Measurements from ENCODE around the gene SYNGR2. TPM values are rescaled to one million over a fixed set of nuclear protein-coding genes. Genes with fewer than 3 reads are reported as not detected.

The SYNGR2 gene, protein sequence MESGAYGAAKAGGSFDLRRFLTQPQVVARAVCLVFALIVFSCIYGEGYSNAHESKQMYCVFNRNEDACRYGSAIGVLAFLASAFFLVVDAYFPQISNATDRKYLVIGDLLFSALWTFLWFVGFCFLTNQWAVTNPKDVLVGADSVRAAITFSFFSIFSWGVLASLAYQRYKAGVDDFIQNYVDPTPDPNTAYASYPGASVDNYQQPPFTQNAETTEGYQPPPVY
- 100 to 1,000 TPM; 133 to 284 TPM for total RNA-seq

- H3K36me3 ChIP-seq = peaks cover 0 to 6% of the 10 kb centered on the region in 2 donors
- H3K27ac ChIP-seq = peak within 1 kb of the TSS; percentile 91 to 95
- DNase-seq (ENCODE audit: low spot score) = peak; percentile 82
- H3K9me3 ChIP-seq = no peaks in the 10 kb centered on the region
- H3K4me3 ChIP-seq = peak within 1 kb of the TSS; percentile 85 to 97
- peaks cover 16% of the 10 kb centered on the region for H3K4me1 ChIP-seq (replicated peaks)
- WGBS = 0% methylated on average over 58 of the region's 84 CpGs
- H3K27me3 ChIP-seq (replicated peaks; ENCODE audit: insufficient read depth) = no peaks in the 10 kb centered on the region
- peak; percentile 95 for TF ChIP-seq POLR2A (IDR thresholded peaks at IDR 0.05)
- TF ChIP-seq, protein P1, sequence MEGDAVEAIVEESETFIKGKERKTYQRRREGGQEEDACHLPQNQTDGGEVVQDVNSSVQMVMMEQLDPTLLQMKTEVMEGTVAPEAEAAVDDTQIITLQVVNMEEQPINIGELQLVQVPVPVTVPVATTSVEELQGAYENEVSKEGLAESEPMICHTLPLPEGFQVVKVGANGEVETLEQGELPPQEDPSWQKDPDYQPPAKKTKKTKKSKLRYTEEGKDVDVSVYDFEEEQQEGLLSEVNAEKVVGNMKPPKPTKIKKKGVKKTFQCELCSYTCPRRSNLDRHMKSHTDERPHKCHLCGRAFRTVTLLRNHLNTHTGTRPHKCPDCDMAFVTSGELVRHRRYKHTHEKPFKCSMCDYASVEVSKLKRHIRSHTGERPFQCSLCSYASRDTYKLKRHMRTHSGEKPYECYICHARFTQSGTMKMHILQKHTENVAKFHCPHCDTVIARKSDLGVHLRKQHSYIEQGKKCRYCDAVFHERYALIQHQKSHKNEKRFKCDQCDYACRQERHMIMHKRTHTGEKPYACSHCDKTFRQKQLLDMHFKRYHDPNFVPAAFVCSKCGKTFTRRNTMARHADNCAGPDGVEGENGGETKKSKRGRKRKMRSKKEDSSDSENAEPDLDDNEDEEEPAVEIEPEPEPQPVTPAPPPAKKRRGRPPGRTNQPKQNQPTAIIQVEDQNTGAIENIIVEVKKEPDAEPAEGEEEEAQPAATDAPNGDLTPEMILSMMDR (IDR thresholded peaks at IDR 0.05) = no peak
- intact Hi-C loops (cut with DNase I) = no loop called here
Measured at GRCh38 chr17:78168242-78168902, at the start of gene SYNGR2. Gene SYNGR2 (plus strand): TSS chr17:78168581. CDS start chr17:78168617, 36 bp downstream.

DNA sequence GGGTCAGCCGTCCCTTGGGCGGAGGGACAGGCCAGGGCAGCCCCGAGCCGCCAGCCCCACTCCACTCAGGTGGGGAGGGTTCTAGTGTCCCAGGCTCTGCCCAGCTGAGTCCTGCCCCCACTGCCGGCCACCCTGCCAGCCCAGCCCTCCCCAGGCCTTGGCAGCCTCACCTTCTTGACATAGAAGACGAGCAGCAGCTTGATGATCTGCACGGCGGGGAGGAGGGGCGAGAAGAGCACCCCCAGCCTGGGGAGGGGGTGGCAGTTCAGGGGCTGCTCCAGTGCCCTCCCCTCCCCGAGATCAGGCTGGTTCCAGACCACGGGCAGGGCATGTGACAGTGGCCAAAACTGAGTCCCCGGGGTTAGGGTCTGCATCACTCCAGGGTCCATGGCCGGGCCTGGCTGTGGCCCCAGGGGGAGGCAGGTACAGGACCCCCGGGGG, 49.6 kb upstream of the SYNGR2 start:
- TF ChIP-seq, protein P1 (IDR thresholded peaks at IDR 0.05) = no peak
- TF ChIP-seq POLR2AphosphoS5 (IDR thresholded peaks at IDR 0.05) (no peak), POLR2A (IDR thresholded peaks at IDR 0.05) (no peak)
- no peaks in the 10 kb centered on the region for H3K27me3 ChIP-seq (replicated peaks; ENCODE audit: insufficient read depth)
- no peaks in the 10 kb centered on the region for H3K9me3 ChIP-seq
- intact Hi-C loops (cut with DNase I) = no loop called here
- peak overlapping the region in 1 of 2 donors; percentile 62 for H3K27ac ChIP-seq
- no peak overlapping the region for H3K4me3 ChIP-seq
- 80% methylated on average over 10 of the region's 14 CpGs for WGBS
- no peaks in the 10 kb centered on the region for H3K36me3 ChIP-seq
- no peak for DNase-seq (ENCODE audit: low spot score)
- H3K4me1 ChIP-seq (replicated peaks) = peaks cover 21% of the 10 kb centered on the region

DNA sequence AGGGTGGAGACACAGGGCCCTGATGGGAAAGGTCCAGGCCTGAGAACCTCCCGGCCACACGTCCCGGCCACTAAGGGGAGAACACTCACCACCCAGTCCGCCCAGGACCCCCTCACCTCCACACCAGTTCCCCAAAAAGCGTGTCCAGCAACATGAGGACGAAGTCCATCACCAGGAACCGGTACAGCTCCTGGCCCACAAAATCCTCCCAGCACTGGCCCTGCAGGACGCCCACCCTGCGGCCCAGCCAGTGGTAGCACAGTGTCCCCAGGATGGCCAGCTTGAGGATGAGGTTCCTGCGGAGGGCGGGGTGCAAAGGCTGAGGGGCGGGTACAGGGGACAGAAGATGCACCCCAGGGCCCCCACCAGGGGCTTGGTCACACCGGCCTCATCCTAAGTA, 47.8 kb upstream of the SYNGR2 start:
- H3K36me3 ChIP-seq = no peaks in the 10 kb centered on the region
- intact Hi-C loops (cut with DNase I) = no loop called here
- H3K9me3 ChIP-seq = no peaks in the 10 kb centered on the region
- DNase-seq (ENCODE audit: low spot score) = no peak
- peak overlapping the region in 1 of 2 donors; percentile 53 for H3K27ac ChIP-seq
- H3K4me1 ChIP-seq (replicated peaks) = peaks cover 7% of the 10 kb centered on the region
- TF ChIP-seq POLR2A (IDR thresholded peaks at IDR 0.05) = no peak
- TF ChIP-seq, protein P1 (IDR thresholded peaks at IDR 0.05) = no peak
- TF ChIP-seq POLR2AphosphoS5 (IDR thresholded peaks at IDR 0.05) = no peak
- WGBS = 97% methylated on average over 13 of the region's 13 CpGs
- no peaks in the 10 kb centered on the region for H3K27me3 ChIP-seq (replicated peaks; ENCODE audit: insufficient read depth)
- no peak overlapping the region for H3K4me3 ChIP-seq

GRCh38 chr17:78120971-78121800, 47.2 kb upstream of the SYNGR2 start:
- TF ChIP-seq POLR2AphosphoS5 (IDR thresholded peaks at IDR 0.05) = no peak
- TF ChIP-seq, protein P1 (IDR thresholded peaks at IDR 0.05) = no peak
- no peak for TF ChIP-seq POLR2A (IDR thresholded peaks at IDR 0.05)
- H3K4me1 ChIP-seq (replicated peaks) = peaks cover 7% of the 10 kb centered on the region
- no peaks in the 10 kb centered on the region for H3K36me3 ChIP-seq
- H3K4me3 ChIP-seq = no peak overlapping the region
- 76% methylated on average over 29 of the region's 35 CpGs for WGBS
- DNase-seq (ENCODE audit: low spot score) = no peak
- no peaks in the 10 kb centered on the region for H3K9me3 ChIP-seq
- peak overlapping the region in 1 of 2 donors; percentile 53 for H3K27ac ChIP-seq
- no peaks in the 10 kb centered on the region for H3K27me3 ChIP-seq (replicated peaks; ENCODE audit: insufficient read depth)
- intact Hi-C loops (cut with DNase I) = no loop called here

Measured in prostate gland (tissue), 2 donors.